ENCODE measurements around the gene PSG6. TPM values are rescaled to one million over a fixed set of nuclear protein-coding genes. Genes with fewer than 3 reads are reported as not detected.
A peak's percentile ranks its signal among the peaks of the same experiment; 100 is the strongest.
"Not testable (repeated sequence)": the region's sequence is repeated elsewhere in the genome, so short reads cannot be mapped to it uniquely, and the experiment has no call there.

Gene PSG6
- total RNA-seq (2014; rRNA removed; shearing (Covaris generic); ENCODE audit: low replicate concordance) = not detected in 2 replicates

DNA sequence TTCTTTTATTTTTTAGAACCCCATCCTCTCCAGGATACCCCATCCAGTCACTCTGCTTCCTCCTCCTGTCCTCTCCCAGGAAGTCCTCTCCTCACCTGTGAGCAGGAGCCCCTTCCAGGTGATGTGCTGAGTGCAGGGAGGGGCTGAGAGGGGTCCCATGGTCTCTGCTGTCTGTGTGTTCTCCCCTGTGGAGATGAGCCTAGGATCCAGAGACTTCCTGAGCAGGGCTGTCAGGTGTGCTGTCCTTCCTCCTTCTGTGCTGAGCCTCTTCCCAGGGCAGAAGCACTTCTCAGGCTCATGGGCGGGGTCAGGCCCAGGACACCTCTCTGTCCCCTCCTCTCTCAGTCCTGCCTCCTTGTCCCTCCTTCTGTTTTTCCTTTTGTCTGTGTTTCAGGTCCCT is at the start of gene PSG6:
Gene PSG6, minus strand, starts transcription at position 261 of the 400 bp plus-strand sequence. Its CDS starts 102 bp downstream, at position 159.
- not testable (repeated sequence) for H3K9ac ChIP-seq (ENCODE audit: low read length); H2AFZ ChIP-seq (ENCODE audit: low read length); H3K4me3 ChIP-seq (ENCODE audit: low read length); DNase-seq; H3K9me2 ChIP-seq (replicated peaks; ENCODE audit: insufficient read depth, low read length); H3K27ac ChIP-seq (ENCODE audit: low read length); H3K9me3 ChIP-seq (ENCODE audit: low read length); H3K4me1 ChIP-seq (ENCODE audit: low read length); H3K27me3 ChIP-seq (ENCODE audit: low read length); H3K4me2 ChIP-seq (ENCODE audit: low read depth, low read length, poor library complexity, severe bottlenecking); H3K79me2 ChIP-seq (ENCODE audit: low read length); H3K36me3 ChIP-seq (ENCODE audit: insufficient read depth, low read length); H4K20me1 ChIP-seq (ENCODE audit: insufficient read depth, low read depth, low read length)

DNA sequence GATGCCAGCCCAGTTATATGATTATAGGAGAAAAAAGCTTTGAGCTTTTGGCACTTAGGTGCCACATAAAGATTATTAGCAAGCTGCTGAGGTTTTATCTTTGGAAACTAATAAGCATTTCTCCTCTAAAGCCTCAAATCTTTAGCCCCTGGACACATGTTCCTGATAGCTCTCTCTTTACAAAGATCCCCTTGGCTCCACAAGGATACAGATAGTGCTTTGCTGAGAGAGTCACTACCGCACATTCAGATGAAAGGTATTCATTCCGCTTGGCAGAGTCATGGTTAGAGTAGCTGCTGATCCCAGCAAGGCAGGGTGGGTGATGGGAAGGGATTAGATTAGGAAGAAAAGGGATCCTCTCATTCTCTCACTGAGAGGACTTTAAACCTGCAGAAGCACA is 47.5 kb upstream of the PSG6 start:
- H3K27ac ChIP-seq (ENCODE audit: low read length) = no peak overlapping the region
- no peaks in the 10 kb centered on the region for H3K27me3 ChIP-seq (ENCODE audit: low read length)
- no peaks in the 10 kb centered on the region for H3K9me3 ChIP-seq (ENCODE audit: low read length)
- H3K79me2 ChIP-seq (ENCODE audit: low read length) = no peaks in the 10 kb centered on the region
- no peaks in the 10 kb centered on the region for H3K36me3 ChIP-seq (ENCODE audit: insufficient read depth, low read length)
- H3K4me3 ChIP-seq (ENCODE audit: low read length) = no peak overlapping the region
- H3K4me2 ChIP-seq (ENCODE audit: low read depth, low read length, poor library complexity, severe bottlenecking) = no peak overlapping the region
- no peak for DNase-seq
- H3K4me1 ChIP-seq (ENCODE audit: low read length) = no peaks in the 10 kb centered on the region
- no peak overlapping the region for H2AFZ ChIP-seq (ENCODE audit: low read length)
- H4K20me1 ChIP-seq (ENCODE audit: insufficient read depth, low read depth, low read length) = no peaks in the 10 kb centered on the region
- H3K9me2 ChIP-seq (replicated peaks; ENCODE audit: insufficient read depth, low read length) = no peaks in the 10 kb centered on the region
- H3K9ac ChIP-seq (ENCODE audit: low read length) = no peak overlapping the region

DNA sequence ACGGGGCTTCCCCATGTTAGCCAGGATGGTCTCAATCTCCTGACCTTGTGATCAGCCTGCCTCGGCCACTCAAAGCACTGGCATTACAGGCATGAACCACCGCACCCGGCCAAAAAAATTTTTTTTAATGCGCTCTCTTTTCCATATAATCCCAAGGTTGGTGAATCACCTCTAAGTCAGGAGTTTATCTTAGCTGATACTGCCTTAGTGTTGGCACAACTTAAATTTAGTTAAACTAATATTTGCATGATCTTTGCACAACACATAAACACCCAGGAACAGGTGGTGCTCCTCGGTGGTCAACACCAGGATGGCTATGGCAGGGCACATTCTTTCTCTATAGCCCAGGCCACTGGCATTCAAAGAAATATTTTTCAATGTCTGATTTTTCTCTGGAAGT is 43.4 kb upstream of the PSG6 start:
- Histone ChIP-seq H3K4me1 (ENCODE audit: low read length) (no peaks in the 10 kb centered on the region), H3K9ac (ENCODE audit: low read length) (no peak overlapping the region), H3K27ac (ENCODE audit: low read length) (no peak overlapping the region), H3K36me3 (ENCODE audit: insufficient read depth, low read length) (no peaks in the 10 kb centered on the region), H3K79me2 (ENCODE audit: low read length) (no peaks in the 10 kb centered on the region), H4K20me1 (ENCODE audit: insufficient read depth, low read depth, low read length) (no peaks in the 10 kb centered on the region), H2AFZ (ENCODE audit: low read length) (no peak overlapping the region), H3K4me2 (ENCODE audit: low read depth, low read length, poor library complexity, severe bottlenecking) (no peak overlapping the region), H3K4me3 (ENCODE audit: low read length) (no peak overlapping the region), H3K9me2 (replicated peaks; ENCODE audit: insufficient read depth, low read length) (no peaks in the 10 kb centered on the region), H3K27me3 (ENCODE audit: low read length) (no peaks in the 10 kb centered on the region), H3K9me3 (ENCODE audit: low read length) (no peaks in the 10 kb centered on the region)
- no peak for DNase-seq

DNA sequence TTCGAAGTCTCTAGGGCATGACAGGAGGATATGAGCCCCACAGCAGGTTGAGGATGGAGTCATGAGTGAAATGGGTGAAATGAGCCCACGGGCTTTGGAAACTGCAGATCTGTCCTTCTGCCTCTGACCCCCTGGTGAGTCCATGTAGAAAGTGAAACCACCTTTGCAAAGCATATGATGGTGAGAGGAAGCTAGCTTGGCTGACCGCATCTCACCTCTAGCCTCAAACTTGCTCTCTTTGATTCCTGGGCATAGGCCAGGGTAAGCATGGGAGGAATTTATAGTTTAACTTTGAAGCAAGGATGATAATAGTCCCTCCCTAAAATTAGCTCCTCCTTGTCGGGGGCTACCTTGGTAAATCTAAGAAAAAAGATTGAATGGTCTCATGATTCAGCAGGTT is 34.4 kb upstream of the PSG6 start:
- H3K4me1 ChIP-seq (ENCODE audit: low read length); H3K9me2 ChIP-seq (replicated peaks; ENCODE audit: insufficient read depth, low read length); H3K27me3 ChIP-seq (ENCODE audit: low read length); H3K9ac ChIP-seq (ENCODE audit: low read length); H3K79me2 ChIP-seq (ENCODE audit: low read length); H4K20me1 ChIP-seq (ENCODE audit: insufficient read depth, low read depth, low read length); DNase-seq; H2AFZ ChIP-seq (ENCODE audit: low read length); H3K9me3 ChIP-seq (ENCODE audit: low read length); H3K4me2 ChIP-seq (ENCODE audit: low read depth, low read length, poor library complexity, severe bottlenecking); H3K4me3 ChIP-seq (ENCODE audit: low read length); H3K27ac ChIP-seq (ENCODE audit: low read length); H3K36me3 ChIP-seq (ENCODE audit: insufficient read depth, low read length): not testable (repeated sequence)

DNA sequence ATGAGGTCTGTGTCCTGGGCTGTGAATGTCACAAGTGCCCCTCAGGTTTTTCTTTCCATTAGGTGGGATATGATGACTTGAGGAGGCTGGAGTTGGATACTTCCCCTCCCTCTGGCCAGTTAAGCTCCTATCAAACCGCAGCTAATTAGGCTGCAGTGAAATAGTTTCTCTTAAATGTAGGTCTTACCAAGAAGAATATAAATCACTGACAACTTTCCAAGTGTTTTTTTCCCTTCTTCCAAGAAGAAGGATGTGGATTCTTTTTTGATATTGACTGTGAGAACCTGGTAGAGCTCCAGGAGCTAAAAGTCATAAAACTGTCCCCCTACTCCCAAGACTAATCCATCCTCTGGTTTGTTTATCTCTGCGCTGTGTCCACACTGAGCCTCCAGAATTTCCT is 33.8 kb upstream of the PSG6 start:
- H3K36me3 ChIP-seq (ENCODE audit: insufficient read depth, low read length); H3K4me3 ChIP-seq (ENCODE audit: low read length); H3K27me3 ChIP-seq (ENCODE audit: low read length); H3K4me2 ChIP-seq (ENCODE audit: low read depth, low read length, poor library complexity, severe bottlenecking); H3K9me3 ChIP-seq (ENCODE audit: low read length); H3K9ac ChIP-seq (ENCODE audit: low read length); H3K79me2 ChIP-seq (ENCODE audit: low read length); H2AFZ ChIP-seq (ENCODE audit: low read length); H4K20me1 ChIP-seq (ENCODE audit: insufficient read depth, low read depth, low read length); DNase-seq; H3K27ac ChIP-seq (ENCODE audit: low read length); H3K9me2 ChIP-seq (replicated peaks; ENCODE audit: insufficient read depth, low read length); H3K4me1 ChIP-seq (ENCODE audit: low read length): not testable (repeated sequence)

DNA sequence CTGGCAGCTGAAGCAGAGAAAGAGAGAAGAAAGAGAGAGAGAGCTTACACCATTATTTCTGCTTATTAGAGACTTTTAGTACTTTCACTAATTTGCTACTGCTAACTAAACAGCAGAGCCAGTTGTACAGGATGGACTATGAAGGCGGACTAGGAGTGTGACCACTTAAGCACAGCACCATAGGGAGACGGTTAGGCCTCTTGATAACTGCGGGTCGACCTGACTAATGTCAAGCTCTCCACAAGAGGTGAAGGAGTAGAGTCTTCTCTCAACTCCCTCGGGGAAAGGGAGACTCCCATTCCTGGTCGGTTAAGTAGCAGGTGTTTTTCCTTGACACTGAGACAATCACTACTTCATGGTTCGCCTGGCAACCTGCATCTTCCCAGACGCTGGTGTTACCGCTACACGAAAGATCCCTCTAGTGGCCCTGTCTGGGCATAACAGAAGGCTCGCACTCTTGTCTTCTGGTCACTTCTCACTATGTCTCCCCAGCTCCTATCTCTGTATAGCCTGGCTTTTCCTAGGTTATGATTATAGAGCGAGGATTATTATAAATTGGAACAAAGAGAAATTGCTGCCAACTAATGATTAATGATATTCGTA is 24.6 kb upstream of the PSG6 start:
- DNase-seq = peak; percentile 50
- no peaks in the 10 kb centered on the region for H4K20me1 ChIP-seq (ENCODE audit: insufficient read depth, low read depth, low read length)

DNA sequence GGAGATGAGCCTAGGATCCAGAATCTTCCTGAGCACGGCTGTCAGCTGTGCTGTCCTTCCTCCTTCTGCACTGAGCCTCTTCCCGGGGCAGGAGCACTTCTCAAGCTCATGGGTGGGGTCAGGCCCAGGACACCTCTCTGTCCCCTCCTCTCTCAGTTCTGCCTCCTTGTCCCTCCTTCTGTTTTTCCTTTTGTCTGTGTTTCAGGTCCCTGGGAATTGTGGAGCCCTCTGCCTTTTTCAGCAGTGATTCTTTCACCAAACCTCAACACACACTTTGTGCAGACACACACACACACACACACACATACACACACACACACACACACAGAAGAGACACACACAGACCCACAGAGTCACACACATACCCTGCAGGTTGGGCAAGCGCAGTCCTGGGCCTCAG is 19.4 kb upstream of the PSG6 start, which contains the start of gene PSG7:
Gene PSG7, minus strand, starts transcription at position 101 of the 400 bp plus-strand sequence. CDS start 131 bp downstream, outside the sequence.
- H3K4me3 ChIP-seq (ENCODE audit: low read length); H3K36me3 ChIP-seq (ENCODE audit: insufficient read depth, low read length); H3K9me3 ChIP-seq (ENCODE audit: low read length); H3K9ac ChIP-seq (ENCODE audit: low read length); DNase-seq; H3K4me2 ChIP-seq (ENCODE audit: low read depth, low read length, poor library complexity, severe bottlenecking); H2AFZ ChIP-seq (ENCODE audit: low read length); H3K27ac ChIP-seq (ENCODE audit: low read length); H3K27me3 ChIP-seq (ENCODE audit: low read length); H3K4me1 ChIP-seq (ENCODE audit: low read length); H3K79me2 ChIP-seq (ENCODE audit: low read length); H3K9me2 ChIP-seq (replicated peaks; ENCODE audit: insufficient read depth, low read length); H4K20me1 ChIP-seq (ENCODE audit: insufficient read depth, low read depth, low read length): not testable (repeated sequence)

More for the DNA sequence above, 24.6 kb upstream of the PSG6 start:
- Histone ChIP-seq H3K27me3 (ENCODE audit: low read length) (no peaks in the 10 kb centered on the region), H3K9ac (ENCODE audit: low read length) (no peak overlapping the region), H3K4me1 (ENCODE audit: low read length) (no peaks in the 10 kb centered on the region), H3K9me2 (replicated peaks; ENCODE audit: insufficient read depth, low read length) (no peaks in the 10 kb centered on the region), H3K79me2 (ENCODE audit: low read length) (no peaks in the 10 kb centered on the region), H2AFZ (ENCODE audit: low read length) (no peak overlapping the region), H3K9me3 (ENCODE audit: low read length) (no peaks in the 10 kb centered on the region), H3K27ac (ENCODE audit: low read length) (no peak overlapping the region), H3K4me2 (ENCODE audit: low read depth, low read length, poor library complexity, severe bottlenecking) (no peak overlapping the region), H3K36me3 (ENCODE audit: insufficient read depth, low read length) (no peaks in the 10 kb centered on the region), H3K4me3 (ENCODE audit: low read length) (no peak overlapping the region)

DNA sequence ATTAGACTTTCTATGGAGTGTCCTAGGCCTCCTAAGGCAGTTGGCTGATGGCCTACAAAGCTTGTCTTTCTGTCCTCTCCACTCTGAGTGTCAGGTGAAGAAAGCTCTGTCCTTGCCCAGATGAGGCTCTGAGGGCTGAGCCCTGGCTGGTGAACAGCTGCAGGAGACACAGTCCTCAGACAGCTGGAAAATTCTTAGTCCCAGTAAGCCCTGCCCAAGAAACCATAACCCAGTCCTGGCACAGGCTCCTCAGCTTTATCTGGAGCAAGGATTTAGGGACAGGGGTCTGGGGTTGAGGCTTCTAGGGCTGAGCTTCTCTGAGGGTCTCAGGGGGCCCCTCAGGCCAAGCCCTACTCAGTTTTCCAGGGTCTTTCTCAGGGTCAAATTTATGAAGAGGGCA is 17.0 kb upstream of the PSG6 start:
- H3K9ac ChIP-seq (ENCODE audit: low read length); H3K4me3 ChIP-seq (ENCODE audit: low read length); H3K27ac ChIP-seq (ENCODE audit: low read length); H3K79me2 ChIP-seq (ENCODE audit: low read length); H3K36me3 ChIP-seq (ENCODE audit: insufficient read depth, low read length); H4K20me1 ChIP-seq (ENCODE audit: insufficient read depth, low read depth, low read length); H3K4me2 ChIP-seq (ENCODE audit: low read depth, low read length, poor library complexity, severe bottlenecking); H3K27me3 ChIP-seq (ENCODE audit: low read length); DNase-seq; H3K9me3 ChIP-seq (ENCODE audit: low read length); H3K4me1 ChIP-seq (ENCODE audit: low read length); H3K9me2 ChIP-seq (replicated peaks; ENCODE audit: insufficient read depth, low read length); H2AFZ ChIP-seq (ENCODE audit: low read length): not testable (repeated sequence)

DNA sequence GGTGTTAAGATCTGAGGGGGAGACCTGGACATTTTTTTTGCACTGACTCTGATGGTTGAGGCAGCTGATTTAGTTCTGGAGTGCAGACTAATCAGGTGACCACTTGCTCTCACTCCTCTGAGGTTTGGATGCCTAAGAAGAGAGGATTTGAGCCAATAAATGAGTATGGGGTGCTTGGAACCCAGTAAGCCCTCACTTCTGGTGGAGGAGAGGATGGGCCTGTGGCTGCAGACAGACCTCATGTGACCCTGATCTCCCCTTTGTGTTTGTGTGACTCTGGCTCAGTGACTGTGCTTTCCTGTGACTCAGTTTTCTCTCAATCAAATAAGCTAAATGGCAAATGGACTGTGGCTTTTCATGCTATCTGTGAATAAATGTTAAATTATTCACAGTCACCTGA is 16.5 kb upstream of the PSG6 start:
- DNase-seq; H3K4me2 ChIP-seq (ENCODE audit: low read depth, low read length, poor library complexity, severe bottlenecking); H3K4me1 ChIP-seq (ENCODE audit: low read length); H3K9me3 ChIP-seq (ENCODE audit: low read length); H3K4me3 ChIP-seq (ENCODE audit: low read length); H2AFZ ChIP-seq (ENCODE audit: low read length); H3K36me3 ChIP-seq (ENCODE audit: insufficient read depth, low read length); H3K9ac ChIP-seq (ENCODE audit: low read length); H3K9me2 ChIP-seq (replicated peaks; ENCODE audit: insufficient read depth, low read length); H3K27me3 ChIP-seq (ENCODE audit: low read length); H3K79me2 ChIP-seq (ENCODE audit: low read length); H4K20me1 ChIP-seq (ENCODE audit: insufficient read depth, low read depth, low read length); H3K27ac ChIP-seq (ENCODE audit: low read length): not testable (repeated sequence)

Measured in Karpas-422 (cell line).